HG03066 (cell line): ENCODE measurements around the gene SH3BP5.
A peak's percentile ranks its signal among the peaks of the same experiment; 100 is the strongest.

Source experiments
- ATAC-seq: cut with Tn5 transposase; IDR thresholded peaks from one replicate; pipeline ENCODE4 v1.9.1; 2021; ENCODE audit warnings: low read depth; ENCODE audit not compliant: unreplicated experiment

Gene SH3BP5

GRCh38 chr3:15279671-15280402 lies 52.5 kb downstream of the SH3BP5 start:
- no peak for ATAC-seq

- no peak for ATAC-seq
These were observed 53.2 kb downstream of the SH3BP5 start for GRCh38 chr3:15279205-15279604.

GRCh38 chr3:15277861-15278500 lies 54.4 kb downstream of the SH3BP5 start:
- ATAC-seq: no peak

GRCh38 chr3:15276028-15276724 lies 56.2 kb downstream of the SH3BP5 start:
- ATAC-seq: no peak

- ATAC-seq: no peak
These were observed 59.2 kb downstream of the SH3BP5 start for GRCh38 chr3:15273227-15273626.

- no peak for ATAC-seq
These were observed 59.8 kb downstream of the SH3BP5 start for GRCh38 chr3:15272426-15273196.

- peak; percentile 71 for ATAC-seq
These were observed 60.5 kb downstream of the SH3BP5 start for GRCh38 chr3:15271785-15272381.

- no peak for ATAC-seq
These were observed 61.4 kb downstream of the SH3BP5 start for GRCh38 chr3:15271030-15271429.

- no peak for ATAC-seq
These were observed 63.0 kb downstream of the SH3BP5 start for GRCh38 chr3:15269091-15269989.

GRCh38 chr3:15268033-15268631 lies 64.3 kb downstream of the SH3BP5 start:
- ATAC-seq: no peak

- no peak for ATAC-seq
These were observed 64.9 kb downstream of the SH3BP5 start for GRCh38 chr3:15267502-15267901.

GRCh38 chr3:15266510-15267376 lies 65.6 kb downstream of the SH3BP5 start:
- no peak for ATAC-seq

- ATAC-seq: no peak
These were observed 66.5 kb downstream of the SH3BP5 start for GRCh38 chr3:15265655-15266509.

GRCh38 chr3:15264486-15264885 lies 67.9 kb downstream of the SH3BP5 start:
- no peak for ATAC-seq

- ATAC-seq: no peak
These were observed 68.5 kb downstream of the SH3BP5 start for GRCh38 chr3:15263926-15264325.

GRCh38 chr3:15263120-15263519 lies 69.3 kb downstream of the SH3BP5 start:
- ATAC-seq: no peak

GRCh38 chr3:15262021-15262420 lies 70.4 kb downstream of the SH3BP5 start:
- no peak for ATAC-seq
